Activated T-cell treated with anti-CD3 and anti-CD28 coated beads, Interleukin-2, amount 50 U/mL, for 4 hours (primary cell): ENCODE measurements around the gene ZNF565. TPM values are rescaled to one million over a fixed set of nuclear protein-coding genes. Genes with fewer than 3 reads are reported as not detected.
"Not testable (repeated sequence)": the region's sequence is repeated elsewhere in the genome, so short reads cannot be mapped to it uniquely, and the experiment has no call there.

Source experiments
- ATAC-seq, 2 donors: fragments of 200-7000 bp; cut with Tn5 transposase; one replicate each; pipeline ENCODE4 v1.10.0; 2021
- DNase-seq: peaks from one replicate; pipeline ENCODE4 v3.0.0-alpha.2; 2020
- H3K27me3 Mint-ChIP-seq: one replicate; pipeline ENCODE4 v1.8.0; 2021; ENCODE audit warnings: low read depth, mixed read lengths
- H3K36me3 Mint-ChIP-seq: one replicate; pipeline ENCODE4 v1.8.0; 2022; ENCODE audit warnings: mixed read lengths; ENCODE audit not compliant: insufficient read depth
- H3K4me1 Mint-ChIP-seq: one replicate; pipeline ENCODE4 v1.8.0; 2021; ENCODE audit warnings: low read depth, mixed read lengths
- H3K4me3 Mint-ChIP-seq: one replicate; pipeline ENCODE4 v1.8.0; 2021; ENCODE audit warnings: mild to moderate bottlenecking, moderate library complexity, mixed read lengths
- H3K9me3 Mint-ChIP-seq: one replicate; pipeline ENCODE4 v1.8.0; 2021; ENCODE audit warnings: mixed read lengths
- total RNA-seq, 3 donors: library from RNA; stranded (reverse); gene quantifications; one replicate each; pipeline ENCODE4 v1.2.1, GENCODE V29; 2021

Gene ZNF565
- total RNA-seq, 3 donors from 2014 or later: 1.9 to 2.6 (median 2.5) TPM

- H3K9me3 Mint-ChIP-seq, H3K4me1 Mint-ChIP-seq, H3K27me3 Mint-ChIP-seq, H3K4me3 Mint-ChIP-seq, ATAC-seq, DNase-seq: not testable (repeated sequence)
- peaks cover 19% of the 10 kb centered on the region for H3K36me3 Mint-ChIP-seq
These were observed 27.7 kb downstream of the ZNF565 start for GRCh38 chr19:36186722-36187121.

GRCh38 chr19:36183245-36183628, 31.2 kb downstream of the ZNF565 start:
- Mint-ChIP-seq H3K4me1 (no peaks in the 10 kb centered on the region), H3K27me3 (no peaks in the 10 kb centered on the region), H3K9me3 (no peaks in the 10 kb centered on the region), H3K4me3 (no peak overlapping the region), H3K36me3 (peaks cover 11% of the 10 kb centered on the region)
- no peak for ATAC-seq
- DNase-seq: no peak

- no peaks in the 10 kb centered on the region for H3K9me3 Mint-ChIP-seq
These were observed 31.7 kb downstream of the ZNF565 start for GRCh38 chr19:36182612-36183244.

DNA sequence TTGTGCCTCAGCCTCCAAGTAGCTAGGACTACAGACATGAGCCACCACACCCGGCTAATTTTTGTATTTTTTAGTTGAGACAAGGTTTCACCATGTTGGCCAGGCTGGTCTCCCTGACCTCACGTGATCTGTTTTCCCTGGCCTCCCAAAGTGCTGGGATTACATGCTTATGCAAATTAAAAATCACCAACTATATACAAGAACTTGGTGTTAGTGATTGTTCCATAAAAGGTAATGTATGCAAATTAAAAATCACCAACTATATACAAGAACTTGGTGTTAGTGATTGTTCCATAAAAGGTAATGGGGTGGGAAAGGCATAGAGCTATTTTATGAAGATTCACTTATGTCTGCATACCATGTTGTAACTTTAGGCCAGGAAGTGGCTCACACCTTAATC, 35.4 kb downstream of the ZNF565 start:
- not testable (repeated sequence) for H3K4me3 Mint-ChIP-seq, H3K9me3 Mint-ChIP-seq, DNase-seq, ATAC-seq, H3K4me1 Mint-ChIP-seq, H3K27me3 Mint-ChIP-seq
- peaks cover 11% of the 10 kb centered on the region for H3K36me3 Mint-ChIP-seq

More at GRCh38 chr19:36182612-36183244, 31.7 kb downstream of the ZNF565 start:
- H3K36me3 Mint-ChIP-seq: peaks cover 11% of the 10 kb centered on the region
- no peaks in the 10 kb centered on the region for H3K27me3 Mint-ChIP-seq
- H3K4me1 Mint-ChIP-seq: no peaks in the 10 kb centered on the region
- DNase-seq (no peak), ATAC-seq (no peak)
- H3K4me3 Mint-ChIP-seq: no peak overlapping the region

DNA sequence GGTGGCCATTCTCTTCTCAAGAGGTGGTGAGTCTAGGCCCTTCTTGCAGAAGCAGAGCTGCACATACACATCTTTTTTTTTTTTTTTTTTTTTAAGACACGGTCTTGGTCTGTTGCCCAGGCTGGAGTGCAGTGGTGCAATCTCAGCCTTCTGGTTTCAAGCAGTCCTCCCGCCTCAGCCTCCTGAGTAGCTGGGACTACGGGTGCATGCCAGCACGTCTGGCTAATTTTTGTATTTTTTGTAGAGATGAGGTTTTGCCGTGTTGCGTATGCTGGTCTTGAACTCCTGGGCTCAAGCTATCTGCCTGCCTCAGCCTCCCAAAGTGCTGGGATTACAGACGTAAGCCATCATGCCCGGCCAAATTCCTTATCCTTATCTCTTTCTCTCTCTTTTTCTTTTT, 40.6 kb downstream of the ZNF565 start:
- not testable (repeated sequence) for ATAC-seq, H3K36me3 Mint-ChIP-seq, DNase-seq, H3K9me3 Mint-ChIP-seq, H3K27me3 Mint-ChIP-seq, H3K4me3 Mint-ChIP-seq, H3K4me1 Mint-ChIP-seq

- peaks cover 2% of the 10 kb centered on the region for H3K4me1 Mint-ChIP-seq
- no peaks in the 10 kb centered on the region for H3K36me3 Mint-ChIP-seq
- H3K27me3 Mint-ChIP-seq: no peaks in the 10 kb centered on the region
- no peaks in the 10 kb centered on the region for H3K9me3 Mint-ChIP-seq
- DNase-seq (no peak), ATAC-seq (no peak)
- H3K4me3 Mint-ChIP-seq: no peak overlapping the region
These were observed 41.6 kb downstream of the ZNF565 start for GRCh38 chr19:36172852-36173251.

GRCh38 chr19:36169084-36169760, 45.2 kb downstream of the ZNF565 start:
- Mint-ChIP-seq H3K4me3 (no peak overlapping the region), H3K27me3 (no peaks in the 10 kb centered on the region), H3K4me1 (peaks cover 2% of the 10 kb centered on the region), H3K36me3 (no peaks in the 10 kb centered on the region), H3K9me3 (no peaks in the 10 kb centered on the region)
- no peak for DNase-seq
- no peak for ATAC-seq

DNA sequence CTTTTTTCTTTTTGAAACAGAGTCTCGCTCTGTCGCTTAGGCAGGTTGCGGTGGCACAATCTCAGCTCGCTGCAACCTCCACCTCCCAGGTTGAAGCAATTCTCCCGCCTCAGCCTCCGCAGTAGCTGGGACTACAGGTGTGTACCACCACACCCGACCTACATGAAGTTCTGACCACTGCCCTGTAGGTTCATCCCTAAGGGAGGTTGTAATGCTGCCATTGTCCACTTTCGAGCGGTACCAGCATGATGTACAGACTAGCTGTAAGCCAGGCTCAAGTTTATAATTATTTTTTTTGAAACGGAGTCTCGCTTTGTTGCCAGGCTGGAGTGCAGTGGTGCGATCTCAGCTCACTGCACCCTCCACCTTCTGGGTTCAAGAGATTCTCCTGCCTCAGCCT, 50.7 kb downstream of the ZNF565 start:
- DNase-seq: no peak
- ATAC-seq: no peak
- H3K9me3 Mint-ChIP-seq: no peaks in the 10 kb centered on the region
- H3K36me3 Mint-ChIP-seq: no peaks in the 10 kb centered on the region
- H3K4me1 Mint-ChIP-seq: no peaks in the 10 kb centered on the region
- no peaks in the 10 kb centered on the region for H3K27me3 Mint-ChIP-seq
- no peak overlapping the region for H3K4me3 Mint-ChIP-seq

DNA sequence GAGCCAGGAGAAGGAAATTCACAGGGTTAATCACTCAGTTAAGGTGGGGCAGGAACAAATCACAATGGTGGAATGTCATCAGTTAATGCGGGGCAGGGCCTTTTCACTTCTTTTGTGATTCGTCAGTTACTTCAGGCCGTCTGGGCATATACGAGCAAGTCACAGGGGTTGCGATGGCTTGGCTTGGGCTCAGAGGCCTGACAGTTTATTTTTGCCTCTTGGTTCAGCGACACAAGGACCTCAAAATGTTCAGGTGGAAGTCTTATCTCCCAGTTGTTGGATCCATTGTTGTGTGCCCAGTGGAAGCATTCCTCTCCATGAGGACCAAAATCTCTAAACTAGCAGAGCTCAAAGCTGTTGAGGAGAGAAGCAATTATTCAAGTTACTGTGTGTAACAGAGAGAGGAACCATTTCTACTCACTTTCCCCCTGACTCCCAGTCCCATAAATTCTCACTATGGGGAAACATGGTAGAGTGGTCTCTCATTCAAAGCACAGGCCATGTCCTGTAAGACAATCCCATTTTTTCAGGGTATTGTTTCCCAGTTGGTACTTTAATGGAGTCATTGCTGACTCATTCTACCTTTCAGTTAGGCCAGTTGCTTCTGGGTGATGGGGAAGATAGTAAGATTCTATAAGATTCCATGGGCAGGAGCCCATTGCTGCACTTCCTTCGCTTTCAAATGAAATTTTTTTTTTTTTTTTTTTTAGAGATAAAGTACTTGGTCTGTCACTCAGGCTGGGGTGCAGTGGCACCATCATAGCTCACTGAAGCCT, 53.5 kb downstream of the ZNF565 start:
- no peak for DNase-seq
- no peak for ATAC-seq
- Mint-ChIP-seq H3K4me3 (no peak overlapping the region), H3K36me3 (peaks cover 1% of the 10 kb centered on the region), H3K4me1 (no peaks in the 10 kb centered on the region), H3K27me3 (no peaks in the 10 kb centered on the region), H3K9me3 (no peaks in the 10 kb centered on the region)

DNA sequence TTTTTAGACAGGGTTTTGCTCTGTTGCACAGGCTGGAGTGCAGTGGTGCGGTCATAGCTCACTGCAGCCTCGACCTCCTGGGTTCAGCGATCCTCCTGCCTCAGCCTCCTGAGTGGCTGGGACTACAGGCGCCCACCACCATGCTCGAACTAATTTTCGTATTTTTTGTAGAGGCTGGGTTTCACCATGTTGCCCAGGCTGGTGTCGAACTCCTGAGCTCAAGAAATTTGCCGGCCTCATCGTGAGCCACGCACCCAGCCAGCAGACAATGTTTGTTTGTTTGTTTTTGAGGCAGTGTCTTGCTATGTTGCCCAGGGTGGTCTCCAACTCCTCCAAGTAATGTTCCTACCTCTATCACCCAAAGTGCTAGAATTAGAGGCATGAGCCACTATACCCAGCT, 61.3 kb downstream of the ZNF565 start:
- ATAC-seq: no peak
- DNase-seq: no peak
- H3K27me3 Mint-ChIP-seq: no peaks in the 10 kb centered on the region
- no peaks in the 10 kb centered on the region for H3K9me3 Mint-ChIP-seq
- no peak overlapping the region for H3K4me3 Mint-ChIP-seq
- peaks cover 22% of the 10 kb centered on the region for H3K36me3 Mint-ChIP-seq
- H3K4me1 Mint-ChIP-seq: no peaks in the 10 kb centered on the region

DNA sequence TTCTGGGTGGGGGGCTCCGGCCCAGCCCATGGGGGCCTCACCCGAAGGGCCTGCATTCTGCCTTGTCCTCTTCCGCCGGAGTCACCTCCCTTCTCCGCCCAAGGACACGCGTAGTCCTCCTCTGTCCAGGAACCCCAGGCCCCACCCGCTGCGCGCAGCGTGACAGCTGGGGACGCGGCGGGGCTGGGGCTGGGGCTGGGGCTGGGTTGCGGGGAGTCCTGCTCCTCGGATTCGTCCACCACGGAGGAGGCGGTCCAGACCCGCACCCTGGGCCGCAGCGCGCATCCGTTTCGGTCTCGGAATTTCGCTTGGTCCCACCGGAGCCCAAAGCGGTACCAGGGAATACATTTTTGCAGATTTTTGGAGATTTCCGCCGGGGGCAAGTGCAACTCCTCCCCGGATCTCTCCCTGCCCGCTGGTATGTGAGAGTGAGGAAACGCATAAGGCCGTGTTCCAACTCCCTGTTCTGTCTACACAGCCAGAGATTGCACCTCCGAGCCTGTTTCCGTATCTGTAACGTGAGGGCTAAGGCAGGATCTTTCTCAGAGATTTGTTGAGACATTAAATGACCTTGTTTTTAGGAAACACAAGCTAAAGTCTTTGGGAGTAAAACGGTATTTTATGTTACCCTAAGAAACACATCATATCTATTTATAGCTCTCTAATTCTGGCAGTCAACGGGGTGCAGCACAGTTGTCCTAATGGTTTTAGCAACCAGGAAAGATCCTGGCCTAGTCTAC, 61.9 kb downstream of the ZNF565 start, which contains the start of gene COX7A1:
Gene COX7A1, minus strand, starts transcription at position 96 of the 740 bp plus-strand sequence. Its CDS starts 40 bp downstream, at position 56.
- Mint-ChIP-seq H3K4me3 (no peak within 1 kb of the TSS), H3K27me3 (no peaks in the 10 kb centered on the region), H3K9me3 (no peaks in the 10 kb centered on the region), H3K36me3 (peaks cover 22% of the 10 kb centered on the region), H3K4me1 (no peaks in the 10 kb centered on the region)
- ATAC-seq (no peak), DNase-seq (no peak)

DNA sequence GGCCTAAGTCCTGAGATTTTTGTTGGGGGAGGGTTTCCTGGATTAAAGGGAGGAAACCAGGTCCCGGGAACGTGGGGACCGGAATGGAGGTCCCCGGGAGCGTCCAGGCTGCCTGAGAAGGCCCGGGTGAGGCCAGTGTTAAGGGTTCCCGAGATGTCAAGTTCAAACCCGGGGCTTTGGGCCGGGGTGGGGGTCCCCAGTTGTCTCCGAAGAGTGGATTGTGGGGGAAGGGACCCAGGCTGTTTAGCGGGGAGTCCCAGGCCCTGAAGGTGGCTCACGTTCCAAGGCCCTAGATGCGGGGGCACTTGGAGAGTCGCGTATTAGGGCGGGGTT, 62.5 kb downstream of the ZNF565 start:
- Mint-ChIP-seq H3K27me3 (no peaks in the 10 kb centered on the region), H3K4me1 (no peaks in the 10 kb centered on the region), H3K9me3 (no peaks in the 10 kb centered on the region), H3K4me3 (no peak overlapping the region), H3K36me3 (peaks cover 23% of the 10 kb centered on the region)
- ATAC-seq: no peak
- no peak for DNase-seq

DNA sequence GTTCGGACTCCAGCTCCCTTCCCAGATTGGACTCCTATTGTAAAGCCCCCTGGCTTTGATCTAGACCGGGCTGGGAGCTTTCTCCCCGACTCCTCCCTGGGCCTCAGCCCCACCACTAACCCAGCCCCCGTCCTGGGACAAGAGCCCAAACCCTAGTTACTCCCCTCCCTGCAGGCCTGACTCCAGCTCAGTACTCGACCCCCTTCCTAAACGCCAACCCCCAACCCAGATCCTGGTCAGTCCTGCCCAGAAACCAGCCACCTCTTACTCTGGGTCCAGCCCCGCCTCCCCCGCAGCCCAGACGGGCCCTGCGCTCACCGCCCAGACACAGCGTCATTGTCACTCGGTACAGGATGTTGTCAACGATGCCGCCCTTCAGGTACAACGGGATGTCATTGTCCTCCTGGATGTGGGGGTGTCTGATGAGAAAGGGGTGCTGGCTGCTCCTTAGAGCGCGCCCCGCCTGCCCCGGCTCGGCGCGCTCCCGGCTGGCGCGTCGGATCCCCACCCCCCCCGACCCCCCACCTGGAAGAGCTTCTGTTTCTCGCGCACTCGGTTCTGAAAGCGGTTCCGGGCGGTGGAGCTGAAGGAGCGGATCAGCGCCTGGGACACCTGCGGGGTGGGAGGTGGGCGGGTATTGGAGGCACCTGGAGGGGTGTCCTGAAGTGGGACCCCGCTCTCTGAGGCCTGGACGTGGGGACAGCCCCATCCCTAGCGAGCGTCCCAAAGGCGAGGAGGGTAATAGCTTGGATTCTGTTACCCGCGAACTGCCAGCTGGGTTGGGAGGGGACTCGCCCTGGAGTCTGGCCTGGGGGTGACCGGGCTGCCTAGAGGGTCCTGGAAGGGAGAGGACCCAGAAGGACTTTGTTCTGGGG, 63.1 kb downstream of the ZNF565 start:
- no peaks in the 10 kb centered on the region for H3K27me3 Mint-ChIP-seq
- no peaks in the 10 kb centered on the region for H3K4me1 Mint-ChIP-seq
- peaks cover 27% of the 10 kb centered on the region for H3K36me3 Mint-ChIP-seq
- no peak overlapping the region for H3K4me3 Mint-ChIP-seq
- DNase-seq: no peak
- no peak for ATAC-seq
- no peaks in the 10 kb centered on the region for H3K9me3 Mint-ChIP-seq
